Neural progenitor cell (in vitro differentiated cells): Measurements from ENCODE around the gene MAPK13. TPM values are rescaled to one million over a fixed set of nuclear protein-coding genes. Genes with fewer than 3 reads are reported as not detected.
A peak's percentile ranks its signal among the peaks of the same experiment; 100 is the strongest.
"Not testable (repeated sequence)": the region's sequence is repeated elsewhere in the genome, so short reads cannot be mapped to it uniquely, and the experiment has no call there.

Source experiments
- DNase-seq: peaks from one replicate; pipeline ENCODE4 v3.0.0-alpha.2; 2016; ENCODE audit warnings: low spot score
- H2AFZ ChIP-seq: fragments of 200-600 bp; sonication (generic); replicated peaks from 2 replicates; pipeline ENCODE4 v1.6.1; 2016; ENCODE audit warnings: antibody characterized with exemption
- H3F3A ChIP-seq: fragments of 200-600 bp; sonication (generic); 2 replicates; pipeline ENCODE4 v1.6.1; 2016; ENCODE audit warnings: antibody characterized with exemption, low read depth
- H3K27ac ChIP-seq: fragments of 200-600 bp; sonication (generic); 2 replicates; pipeline ENCODE4 v1.5.1; 2016; ENCODE audit warnings: mild to moderate bottlenecking
- H3K27me3 ChIP-seq: fragments of 200-600 bp; sonication (generic); 2 replicates; pipeline ENCODE4 v1.6.1; 2016; ENCODE audit warnings: mild to moderate bottlenecking, moderate library complexity
- H3K36me3 ChIP-seq: fragments of 200-600 bp; sonication (generic); 2 replicates; pipeline ENCODE4 v1.5.1; 2016
- H3K4me1 ChIP-seq: fragments of 200-600 bp; sonication (generic); 2 replicates; pipeline ENCODE4 v1.6.1; 2016; ENCODE audit warnings: mixed run types
- H3K4me2 ChIP-seq: fragments of 200-600 bp; sonication (generic); 2 replicates; pipeline ENCODE4 v1.6.1; 2016
- H3K4me3 ChIP-seq: fragments of 200-600 bp; sonication (generic); 2 replicates; pipeline ENCODE4 v1.5.1; 2016
- H3K79me2 ChIP-seq: fragments of 200-600 bp; sonication (generic); 2 replicates; pipeline ENCODE4 v1.6.1; 2016; ENCODE audit warnings: low read depth
- H3K9ac ChIP-seq: fragments of 200-600 bp; sonication (generic); 2 replicates; pipeline ENCODE4 v1.6.1; 2016
- H3K9me3 ChIP-seq: fragments of 200-600 bp; sonication (generic); 2 replicates; pipeline ENCODE4 v1.5.1; 2016; ENCODE audit warnings: low read depth
- H4K20me1 ChIP-seq: fragments of 200-600 bp; sonication (generic); 2 replicates; pipeline ENCODE4 v1.6.1; 2016; ENCODE audit warnings: low read depth
- H3K27ac Mint-ChIP-seq: 3 replicates; pipeline ENCODE4 v1.8.0; 2021; ENCODE audit warnings: mixed read lengths
- H3K27me3 Mint-ChIP-seq: 2 replicates; pipeline ENCODE4 v1.8.0; 2022; ENCODE audit warnings: low read depth, mild to moderate bottlenecking, inconsistent platforms, moderate library complexity, mixed read lengths; ENCODE audit not compliant: insufficient read depth
- H3K36me3 Mint-ChIP-seq: 3 replicates; pipeline ENCODE4 v1.8.0; 2021; ENCODE audit warnings: mixed read lengths
- H3K4me1 Mint-ChIP-seq: 3 replicates; pipeline ENCODE4 v1.8.0; 2021; ENCODE audit warnings: mixed read lengths
- H3K4me3 Mint-ChIP-seq: 3 replicates; pipeline ENCODE4 v1.8.0; 2021; ENCODE audit warnings: mild to moderate bottlenecking, moderate library complexity, mixed read lengths
- H3K9me3 Mint-ChIP-seq: 3 replicates; pipeline ENCODE4 v1.8.0; 2020; ENCODE audit warnings: mixed read lengths
- EZH2 ChIP-seq: fragments of 200-600 bp; sonication (generic); IDR thresholded peaks from 2 replicates; pipeline ENCODE4 v1.6.1; 2017; ENCODE audit warnings: antibody characterized with exemption, mild to moderate bottlenecking, moderate library complexity
- EZH2phosphoT487 ChIP-seq: fragments of 200-600 bp; sonication (generic); IDR thresholded peaks from 2 replicates; pipeline ENCODE4 v1.6.1; 2017; ENCODE audit warnings: antibody characterized with exemption
- total RNA-seq: library from RNA; depleted of rRNA; stranded (reverse); fragments of >200 nt; gene quantifications from 2 replicates; pipeline ENCODE4 v1.2.3, GENCODE V29; 2015; ENCODE audit warnings: low replicate concordance
- TF ChIP-seq, protein P1 (sequence below): fragments of 200-600 bp; sonication (generic); IDR thresholded peaks from 2 replicates; pipeline ENCODE4 v1.5.1; 2017; ENCODE audit warnings: antibody characterized with exemption, mild to moderate bottlenecking

The MAPK13 gene
- 0.13 and 1.1 TPM in 2 replicates for total RNA-seq

DNA sequence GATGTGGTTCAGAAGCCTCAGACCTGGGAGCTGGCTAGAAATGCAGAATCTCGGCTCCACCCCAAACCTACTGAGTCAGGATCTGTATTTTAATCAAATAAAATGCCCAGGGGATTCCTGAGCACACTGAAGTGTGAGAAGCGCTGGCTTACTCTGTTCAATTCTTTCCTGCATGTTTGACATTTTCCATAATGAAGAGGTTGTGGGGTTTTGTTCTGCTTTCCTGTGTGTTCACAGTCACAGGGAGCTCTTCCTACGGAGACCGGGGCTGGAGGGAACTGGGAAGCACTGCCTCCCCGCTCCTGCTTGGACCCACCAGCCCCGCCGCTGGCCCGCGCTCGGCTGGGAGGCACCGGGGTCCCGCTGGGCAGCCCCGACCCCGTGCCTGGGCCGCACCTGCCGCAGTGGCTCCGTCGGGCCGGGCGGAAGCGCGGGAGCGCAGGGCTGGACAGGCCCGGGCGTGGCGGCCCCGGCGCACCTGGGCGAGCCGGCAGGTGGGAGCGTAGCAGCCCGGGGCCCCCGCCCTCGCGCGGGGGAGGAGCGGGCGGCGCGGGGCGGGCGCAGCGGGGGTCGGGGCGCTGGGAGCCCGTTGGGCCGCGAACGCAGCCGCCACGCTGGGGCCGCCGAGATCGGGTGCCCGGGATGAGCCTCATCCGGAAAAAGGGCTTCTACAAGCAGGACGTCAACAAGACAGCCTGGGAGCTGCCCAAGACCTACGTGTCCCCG lies at the start of gene MAPK13:
TSS of gene MAPK13 (plus strand) at position 573 of the 726 bp plus-strand sequence. CDS start at position 643, 70 bp downstream.
- TF ChIP-seq EZH2 (no peak), EZH2phosphoT487 (no peak)
- TF ChIP-seq, protein P1, sequence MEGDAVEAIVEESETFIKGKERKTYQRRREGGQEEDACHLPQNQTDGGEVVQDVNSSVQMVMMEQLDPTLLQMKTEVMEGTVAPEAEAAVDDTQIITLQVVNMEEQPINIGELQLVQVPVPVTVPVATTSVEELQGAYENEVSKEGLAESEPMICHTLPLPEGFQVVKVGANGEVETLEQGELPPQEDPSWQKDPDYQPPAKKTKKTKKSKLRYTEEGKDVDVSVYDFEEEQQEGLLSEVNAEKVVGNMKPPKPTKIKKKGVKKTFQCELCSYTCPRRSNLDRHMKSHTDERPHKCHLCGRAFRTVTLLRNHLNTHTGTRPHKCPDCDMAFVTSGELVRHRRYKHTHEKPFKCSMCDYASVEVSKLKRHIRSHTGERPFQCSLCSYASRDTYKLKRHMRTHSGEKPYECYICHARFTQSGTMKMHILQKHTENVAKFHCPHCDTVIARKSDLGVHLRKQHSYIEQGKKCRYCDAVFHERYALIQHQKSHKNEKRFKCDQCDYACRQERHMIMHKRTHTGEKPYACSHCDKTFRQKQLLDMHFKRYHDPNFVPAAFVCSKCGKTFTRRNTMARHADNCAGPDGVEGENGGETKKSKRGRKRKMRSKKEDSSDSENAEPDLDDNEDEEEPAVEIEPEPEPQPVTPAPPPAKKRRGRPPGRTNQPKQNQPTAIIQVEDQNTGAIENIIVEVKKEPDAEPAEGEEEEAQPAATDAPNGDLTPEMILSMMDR: no peak
- H3K4me2 ChIP-seq: peak within 1 kb of the TSS; percentile 82
- Mint-ChIP-seq H3K4me3 (peak within 1 kb of the TSS; percentile 78), H3K4me1 (peaks cover 15% of the 10 kb centered on the region), H3K27me3 (peaks cover 13% of the 10 kb centered on the region), H3K27ac (no peak within 1 kb of the TSS), H3K9me3 (no peaks in the 10 kb centered on the region), H3K36me3 (no peaks in the 10 kb centered on the region)
- H3K4me1 ChIP-seq: peaks cover 9% of the 10 kb centered on the region
- H3K27ac ChIP-seq: no peak within 1 kb of the TSS
- no peaks in the 10 kb centered on the region for H3F3A ChIP-seq
- H3K27me3 ChIP-seq: peaks cover 41% of the 10 kb centered on the region
- no peaks in the 10 kb centered on the region for H3K79me2 ChIP-seq
- peak within 1 kb of the TSS; percentile 30 for H2AFZ ChIP-seq
- no peak within 1 kb of the TSS for H3K9ac ChIP-seq
- DNase-seq: peak; percentile 48
- no peaks in the 10 kb centered on the region for H3K9me3 ChIP-seq
- H3K4me3 ChIP-seq: peak within 1 kb of the TSS; percentile 48
- no peaks in the 10 kb centered on the region for H4K20me1 ChIP-seq
- H3K36me3 ChIP-seq: no peaks in the 10 kb centered on the region

GRCh38 chr6:36082318-36082717 lies 48.0 kb upstream of the MAPK13 start:
- no peak overlapping the region for H2AFZ ChIP-seq
- TF ChIP-seq EZH2: no peak
- H3K79me2 ChIP-seq: no peaks in the 10 kb centered on the region
- no peak overlapping the region for H3K4me3 ChIP-seq
- Mint-ChIP-seq H3K4me1 (no peaks in the 10 kb centered on the region), H3K9me3 (peaks cover 46% of the 10 kb centered on the region), H3K27ac (no peak overlapping the region), H3K4me3 (no peak overlapping the region), H3K36me3 (peaks cover 72% of the 10 kb centered on the region), H3K27me3 (no peaks in the 10 kb centered on the region)
- H3K9ac ChIP-seq: no peak overlapping the region
- H3K9me3 ChIP-seq: peaks cover 20% of the 10 kb centered on the region
- no peaks in the 10 kb centered on the region for H3F3A ChIP-seq
- no peaks in the 10 kb centered on the region for H3K27me3 ChIP-seq
- DNase-seq: no peak
- H3K4me2 ChIP-seq: no peak overlapping the region
- no peaks in the 10 kb centered on the region for H3K4me1 ChIP-seq
- no peak overlapping the region for H3K27ac ChIP-seq
- peaks cover 31% of the 10 kb centered on the region for H3K36me3 ChIP-seq
- no peaks in the 10 kb centered on the region for H4K20me1 ChIP-seq

DNA sequence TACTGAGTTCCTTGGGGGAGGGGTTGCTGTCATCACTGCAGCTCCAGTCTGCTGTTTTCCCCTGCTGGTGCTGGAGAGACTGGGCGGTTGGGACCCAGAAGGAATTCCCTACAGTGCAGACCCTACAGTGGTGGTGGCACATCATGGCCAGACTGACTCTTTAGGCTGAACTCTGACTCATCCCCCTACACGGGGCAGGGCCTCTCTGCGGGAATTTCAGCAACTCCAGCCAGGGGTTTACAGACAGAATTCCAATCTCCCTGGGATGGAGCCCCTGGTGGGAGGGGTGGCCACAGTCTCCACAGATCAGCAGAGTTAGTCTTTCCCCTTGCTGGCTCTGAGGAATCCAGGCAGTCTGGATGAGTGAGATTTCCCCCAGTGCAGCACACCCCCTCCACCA lies 46.9 kb upstream of the MAPK13 start:
- TF ChIP-seq, protein P1: no peak
- TF ChIP-seq EZH2 (no peak), EZH2phosphoT487 (no peak)
- H3K27me3 Mint-ChIP-seq: no peaks in the 10 kb centered on the region
- Histone ChIP-seq H3K79me2 (no peaks in the 10 kb centered on the region), H3F3A (no peaks in the 10 kb centered on the region), H3K27ac (no peak overlapping the region), H4K20me1 (no peaks in the 10 kb centered on the region), H3K4me1 (no peaks in the 10 kb centered on the region), H3K9ac (no peak overlapping the region), H2AFZ (no peak overlapping the region), H3K27me3 (no peaks in the 10 kb centered on the region), H3K9me3 (peaks cover 25% of the 10 kb centered on the region), H3K4me2 (no peak overlapping the region), H3K4me3 (no peak overlapping the region), H3K36me3 (peaks cover 31% of the 10 kb centered on the region)
- H3K27ac Mint-ChIP-seq: no peak overlapping the region
- H3K4me1 Mint-ChIP-seq: no peaks in the 10 kb centered on the region
- H3K4me3 Mint-ChIP-seq: no peak overlapping the region
- no peak for DNase-seq
- H3K36me3 Mint-ChIP-seq: peaks cover 80% of the 10 kb centered on the region
- H3K9me3 Mint-ChIP-seq: peaks cover 54% of the 10 kb centered on the region

- not testable (repeated sequence) for H4K20me1 ChIP-seq, H3K4me3 Mint-ChIP-seq, H3K4me3 ChIP-seq, H3K27me3 Mint-ChIP-seq, H3K4me1 ChIP-seq, H3K27ac Mint-ChIP-seq, H3F3A ChIP-seq, DNase-seq, H3K27ac ChIP-seq, H2AFZ ChIP-seq, H3K36me3 ChIP-seq, H3K27me3 ChIP-seq, H3K79me2 ChIP-seq, H3K9me3 ChIP-seq, H3K4me1 Mint-ChIP-seq, H3K4me2 ChIP-seq, H3K9ac ChIP-seq
- H3K9me3 Mint-ChIP-seq: peaks cover 34% of the 10 kb centered on the region
- H3K36me3 Mint-ChIP-seq: peaks cover 46% of the 10 kb centered on the region
Observed at GRCh38 chr6:36088204-36088603, 42.1 kb upstream of the MAPK13 start.
